ENCODE measurements around the gene CFAP100. TPM values are rescaled to one million over a fixed set of nuclear protein-coding genes. Genes with fewer than 3 reads are reported as not detected.

Gene CFAP100
- total RNA-seq, 1 experiment from 2014 or later: not detected

- ATAC-seq: no peak
- Histone ChIP-seq H3K9me3 (ENCODE audit: control insufficient read depth in 1 of 2, insufficient read depth in 1 of 2, low read depth in 1 of 2, low read length in 2 of 2) (no peaks in the 10 kb centered on the region), H2AFZ (ENCODE audit: low read depth, low read length, poor library complexity, severe bottlenecking) (peak overlapping the region; percentile 98), H3K79me2 (ENCODE audit: insufficient read depth, low read length) (no peaks in the 10 kb centered on the region), H3K36me3 (ENCODE audit: control insufficient read depth in 1 of 2, insufficient read depth in 2 of 2, low read length in 2 of 2) (no peaks in the 10 kb centered on the region), H3K9me2 (ENCODE audit: insufficient read depth) (no peaks in the 10 kb centered on the region), H3K27ac (ENCODE audit: low read depth, low read length) (no peak overlapping the region), H4K20me1 (ENCODE audit: insufficient read depth) (no peaks in the 10 kb centered on the region), H3K27me3 (ENCODE audit: insufficient read depth, low read length) (peaks cover 6% of the 10 kb centered on the region; the same call in 1 of the 2 replicates), H3K9ac (ENCODE audit: low read length) (peak overlapping the region; percentile 35; the same call in 1 of the 2 replicates), H3K4me1 (ENCODE audit: control insufficient read depth in 1 of 2, insufficient read depth in 2 of 2, low read length in 2 of 2) (peaks cover 10 to 30% of the 10 kb centered on the region in 2 experiments; a peak in 3 of 4 replicates), H3K4me3 (replicated peaks in 1 of 2; ENCODE audit: low read depth in 1 of 2, low read length in 2 of 2) (peak overlapping the region; percentile 45 to 61), H3K4me2 (ENCODE audit: low read length) (peak overlapping the region; percentile 99)
- TF ChIP-seq EZH2phosphoT487 (IDR thresholded peaks at IDR 0.05; ENCODE audit: borderline replicate concordance): no peak
- TF ChIP-seq MAX (IDR thresholded peaks at IDR 0.05): no peak
- TF ChIP-seq EZH2 (IDR thresholded peaks at IDR 0.05): no peak
- no peak for TF ChIP-seq TCF7L2 (IDR thresholded peaks at IDR 0.05; ENCODE audit: borderline replicate concordance, extremely low read depth, insufficient read depth, insufficient read length)
- no peak for TF ChIP-seq JUND (IDR thresholded peaks at IDR 0.05)
- no peak for TF ChIP-seq ATF3 (IDR thresholded peaks at IDR 0.05)
- TF ChIP-seq EGR1 (IDR thresholded peaks at IDR 0.05; ENCODE audit: low read depth): no peak
- no peak for TF ChIP-seq CTCF (IDR thresholded peaks at IDR 0.05 in 2 of 3, conservative IDR thresholded peaks at IDR 0.05 in 1 of 3; ENCODE audit: borderline replicate concordance in 1 of 3, insufficient read depth in 1 of 3, low read depth in 2 of 3, low read length in 2 of 3)
- no peak for TF ChIP-seq FOSL1 (IDR thresholded peaks at IDR 0.05; ENCODE audit: low read depth)
- TF ChIP-seq POLR2A (IDR thresholded peaks at IDR 0.05; ENCODE audit: borderline replicate concordance, extremely low read depth, insufficient read depth, insufficient read length): no peak
- no peak for TF ChIP-seq POLR2AphosphoS5 (IDR thresholded peaks at IDR 0.05; ENCODE audit: low read depth, low read length)
- no peak for TF ChIP-seq SIN3A (IDR thresholded peaks at IDR 0.05; ENCODE audit: low read depth)
- TF ChIP-seq CEBPB (IDR thresholded peaks at IDR 0.05; ENCODE audit: low read depth): no peak
- no peak for DNase-seq (ENCODE audit: low read depth, low spot score)
- intact Hi-C loops (cut with micrococcal nuclease): no loop called here
- ChIA-PET RAD21 (ENCODE audit: low non-redundant PET in 1 of 2, low total read pairs in 2 of 2, uncharacterized antibody in 2 of 2, unreplicated experiment in 2 of 2) (no interaction called here), CTCF (no interaction called here), POLR2A (no interaction called here)
- no TSS peak for BruUV-seq (replicated peaks)
Observed at GRCh38 chr3:126358038-126358815, 36.5 kb upstream of the CFAP100 start.
